Endothelial cell of umbilical vein (primary cell): Measurements from ENCODE around the gene NCK2. TPM values are rescaled to one million over a fixed set of nuclear protein-coding genes. Genes with fewer than 3 reads are reported as not detected.

Source experiments
- BruUV-seq: library from RNA; stranded (reverse); fragments of 400-500 nt; replicated peaks from 2 replicates; lab custom pipeline; 2021; lab: Mats Ljungman, UMichigan
- CTCF ChIA-PET: fragments of 300-600, 350-600 bp; sonication (Branson Sonifier 250); formaldehyde crosslinking; loops from one replicate; lab custom pipeline; 2021; ENCODE audit warnings: antibody characterized with exemption, inconsistent platforms; lab: Charles Lee
- POLR2A ChIA-PET: fragments of 300-600, 350-600 bp; sonication (Branson Sonifier 250); formaldehyde crosslinking; loops from one replicate; lab custom pipeline; 2021; ENCODE audit warnings: antibody characterized with exemption, inconsistent platforms; lab: Charles Lee
- DNase-seq: peaks from one replicate; pipeline ENCODE4 v3.0.0-alpha.2; 2011; ENCODE audit warnings: low read depth, low spot score
- FAIRE-seq: peaks from 2 replicates; lab custom pipeline; 2011; peaks lifted over from hg19 to GRCh38; lab: Jason Lieb, UNC
- H2AFZ ChIP-seq: 2 replicates; pipeline ENCODE4 v1.6.0; 2012; ENCODE audit warnings: low read depth, low read length, control low read depth, inconsistent platforms
- H3K27ac ChIP-seq: 2 replicates; pipeline ENCODE4 v1.5.1; 2011; ENCODE audit warnings: low read depth, mild to moderate bottlenecking, control low read depth, low read length, moderate library complexity; ENCODE audit not compliant: insufficient read depth
- H3K27me3 ChIP-seq, 2 experiments: 2 replicates each; pipeline versions ENCODE4 v1.6.0 to v1.6.1; 2011; ENCODE audit warnings: low read length in 2 of 2, mixed read lengths in 1 of 2; ENCODE audit not compliant: control insufficient read depth in 2 of 2, insufficient read depth in 2 of 2
- H3K36me3 ChIP-seq, 2 experiments: 2 replicates in 1 of 2; 3 replicates in 1 of 2; pipeline ENCODE4 v1.5.1; 2011; ENCODE audit warnings: low read length in 2 of 2, mild to moderate bottlenecking in 1 of 2, moderate library complexity in 1 of 2; ENCODE audit not compliant: control insufficient read depth in 2 of 2, insufficient read depth in 2 of 2; ENCODE audit errors: extremely low read depth in 1 of 2
- H3K4me1 ChIP-seq: 3 replicates; pipeline ENCODE4 v1.5.1; 2011; ENCODE audit warnings: mild to moderate bottlenecking, low read length; ENCODE audit not compliant: control insufficient read depth, insufficient read depth; ENCODE audit errors: extremely low read depth
- H3K4me2 ChIP-seq: 2 replicates; pipeline ENCODE4 v1.6.1; 2011; ENCODE audit warnings: low read length, control low read depth, mixed read lengths; ENCODE audit not compliant: insufficient read depth
- H3K4me3 ChIP-seq, 3 experiments: fragments of 200-600 bp in 1 of 3; sonication (generic), shearing (Covaris generic) in 1 of 3; replicated peaks in 1 of 3; 2 replicates each; pipeline ENCODE4 v1.5.1; 2011 to 2016; ENCODE audit warnings: control low read depth in 3 of 3, low read length in 3 of 3, mild to moderate bottlenecking in 2 of 3, inconsistent platforms in 1 of 3, low read depth in 1 of 3, moderate library complexity in 1 of 3; ENCODE audit not compliant: insufficient read depth in 1 of 3
- H3K79me2 ChIP-seq: 2 replicates; pipeline ENCODE4 v1.6.0; 2012; ENCODE audit warnings: low read length, inconsistent platforms; ENCODE audit not compliant: control insufficient read depth, insufficient read depth
- H3K9ac ChIP-seq: replicated peaks from 2 replicates; pipeline ENCODE3; 2011; ENCODE audit warnings: low read length, control low read depth; ENCODE audit not compliant: insufficient read depth; ENCODE audit errors: extremely low read depth
- H3K9me1 ChIP-seq: replicated peaks from 3 replicates; pipeline ENCODE4 v1.6.0; 2011; ENCODE audit warnings: mild to moderate bottlenecking, low read length; ENCODE audit not compliant: control insufficient read depth, insufficient read depth; ENCODE audit errors: extremely low read depth
- H3K9me3 ChIP-seq: replicated peaks from 2 replicates; pipeline ENCODE4 v1.5.1; 2012; ENCODE audit warnings: low read length, inconsistent platforms; ENCODE audit not compliant: control insufficient read depth, insufficient read depth
- H4K20me1 ChIP-seq: replicated peaks from 2 replicates; pipeline ENCODE3; 2011; ENCODE audit warnings: mild to moderate bottlenecking, low read length; ENCODE audit not compliant: control insufficient read depth, insufficient read depth; ENCODE audit errors: extremely low read depth
- CTCF ChIP-seq, 2 donors: IDR thresholded peaks; 1 replicate in 1 of 2; 2 replicates in 1 of 2; pipeline ENCODE4 v1.5.1; 2011; ENCODE audit warnings: low read length in 2 of 2, mild to moderate bottlenecking in 2 of 2, moderate library complexity in 2 of 2, control low read depth in 1 of 2, inconsistent platforms in 1 of 2, low read depth in 1 of 2; ENCODE audit not compliant: insufficient read depth in 1 of 2; ENCODE audit errors: extremely low read depth in 1 of 2
- EZH2 ChIP-seq: IDR thresholded peaks from 2 replicates; pipeline ENCODE4 v1.6.1; 2012; ENCODE audit warnings: borderline replicate concordance, low read depth, mild to moderate bottlenecking, moderate library complexity, low read length, inconsistent platforms; ENCODE audit not compliant: severe bottlenecking
- FOS ChIP-seq: IDR thresholded peaks from 2 replicates; pipeline ENCODE4 v1.6.1; 2011; ENCODE audit warnings: mild to moderate bottlenecking, low read length, moderate library complexity, borderline replicate concordance; ENCODE audit not compliant: insufficient read depth
- GATA2 ChIP-seq: IDR thresholded peaks from 2 replicates; pipeline ENCODE4 v1.7.0; 2011; ENCODE audit warnings: low read depth, mild to moderate bottlenecking, moderate library complexity, mixed read lengths, low read length; ENCODE audit not compliant: insufficient read length, insufficient read depth
- JUN ChIP-seq: IDR thresholded peaks from 2 replicates; pipeline ENCODE4 v1.6.1; 2011; ENCODE audit warnings: borderline replicate concordance, low read depth; ENCODE audit not compliant: insufficient read length, insufficient read depth
- MAX ChIP-seq: IDR thresholded peaks from 2 replicates; pipeline ENCODE4 v1.6.1; 2011; ENCODE audit not compliant: insufficient read depth, insufficient read length
- MYC ChIP-seq: IDR thresholded peaks from one replicate; pipeline ENCODE4 v1.6.1; 2011; ENCODE audit warnings: mild to moderate bottlenecking, low read depth, low read length
- POLR2A ChIP-seq: IDR thresholded peaks from 2 replicates; pipeline ENCODE4 v1.6.1; 2012; ENCODE audit warnings: low read depth, mild to moderate bottlenecking, control low read depth, low read length
- POLR2AphosphoS5 ChIP-seq: IDR thresholded peaks from 2 replicates; pipeline ENCODE4 v1.6.1; 2012; ENCODE audit warnings: low read depth, mild to moderate bottlenecking, control low read depth, low read length, moderate library complexity; ENCODE audit not compliant: insufficient read depth
- dilution Hi-C: fragments of 300-500 bp; cut with MboI; formaldehyde crosslinking; loops from one replicate; pipeline ENCODE4 v1.15.0; 2019; ENCODE audit warnings: low sequenced_read_pairs; ENCODE audit not compliant: extremely low pct_ligation_motif_present
- intact Hi-C: fragments of 100-400 bp; cut with micrococcal nuclease; formaldehyde crosslinking; loops from one replicate; pipeline ENCODE4 v1.10.0; 2022
- polyA plus RNA-seq, 4 experiments: library from polyadenylated mRNA; depleted of rRNA in 3 of 4; stranded (reverse) in 3 of 4; unstranded in 1 of 4; fragments of >200 nt; gene quantifications; 2 replicates each; pipeline versions ENCODE4 v1.2.1 to v1.2.3, GENCODE V29; 2011 to 2012; ENCODE audit warnings: missing spikeins in 1 of 4
- total RNA-seq: library from RNA; stranded (reverse); gene quantifications from 2 replicates; pipeline ENCODE4 v1.2.3, GENCODE V29; 2021

NCK2 gene
- total and polyA plus RNA-seq, 2 donors (not counting 3 experiments of a cell fraction or from before 2014, with no cell fraction given) = 23.8 to 39.1 TPM

- DNase-seq (no peak), FAIRE-seq (no peak)
- intact Hi-C loops (loop anchor here (10.0 kb wide), 1 partner anchor 135 kb away; the partner anchor contains the start of gene NCK2), dilution Hi-C loops (no loop called here)
- Histone ChIP-seq H3K36me3 (peaks cover 0 to 8% of the 10 kb centered on the region in 2 experiments), H3K4me2 (no peak overlapping the region), H2AFZ (no peak overlapping the region), H3K4me3 (no peak overlapping the region), H4K20me1 (peaks cover 9% of the 10 kb centered on the region), H3K79me2 (peaks cover 5% of the 10 kb centered on the region), H3K9ac (no peak overlapping the region), H3K27ac (no peak overlapping the region), H3K9me3 (no peaks in the 10 kb centered on the region), H3K9me1 (no peaks in the 10 kb centered on the region), H3K4me1 (no peaks in the 10 kb centered on the region), H3K27me3 (no peaks in the 10 kb centered on the region)
- ChIA-PET CTCF (interaction anchor here (0.8 kb wide), 1 partner anchor 8 kb away, joined by 3 read pairs; no protein-coding TSS in a partner anchor), POLR2A (no interaction called here)
- TF ChIP-seq MYC = no peak
- no peak for TF ChIP-seq CTCF (IDR thresholded peaks at IDR 0.05; ENCODE audit: extremely low read depth in 1 of 2, insufficient read depth in 1 of 2, low read depth in 1 of 2, low read length in 2 of 2)
- no peak for TF ChIP-seq JUN
- no peak for TF ChIP-seq EZH2
- no peak for TF ChIP-seq POLR2AphosphoS5
- no peak for TF ChIP-seq POLR2A
- TF ChIP-seq MAX = no peak
- no peak for TF ChIP-seq GATA2
- no peak for TF ChIP-seq FOS
- BruUV-seq = no TSS peak
Measured at GRCh38 chr2:105879803-105880300, 135.1 kb downstream of the NCK2 start.
